ENCODE measurements around the gene RAB39B.

The RAB39B gene

GRCh38 chrX:155215443-155216178, 48.7 kb downstream of the RAB39B start:
- no peak for DNase-seq (ENCODE audit: low spot score)

DNA sequence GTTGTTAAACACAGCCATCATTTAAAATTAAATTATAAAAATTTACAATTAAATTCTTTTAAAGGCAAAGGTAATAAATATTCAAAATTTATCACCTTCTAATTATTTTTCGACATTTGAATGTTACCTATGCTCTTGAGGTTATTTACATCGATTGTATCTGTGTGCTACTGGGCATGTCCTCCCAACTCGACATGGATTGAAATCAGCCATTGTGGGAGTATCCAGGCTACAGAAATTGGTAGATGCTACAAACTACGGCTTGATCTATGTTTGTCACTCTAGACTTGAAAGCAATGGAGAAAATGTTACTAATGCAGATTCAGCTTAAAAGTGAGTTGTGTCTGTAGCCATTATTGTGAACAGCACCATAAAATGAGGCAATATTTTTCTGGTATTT, 50.6 kb downstream of the RAB39B start:
- DNase-seq (ENCODE audit: low spot score): no peak

- DNase-seq (ENCODE audit: low spot score): no peak
These were observed 53.1 kb downstream of the RAB39B start for GRCh38 chrX:155211208-155211607.

All from Ammon's horn (tissue), 1 donor.